ENCODE data around the gene C2orf92.
A peak's percentile ranks its signal among the peaks of the same experiment; 100 is the strongest.

The C2orf92 gene

DNA sequence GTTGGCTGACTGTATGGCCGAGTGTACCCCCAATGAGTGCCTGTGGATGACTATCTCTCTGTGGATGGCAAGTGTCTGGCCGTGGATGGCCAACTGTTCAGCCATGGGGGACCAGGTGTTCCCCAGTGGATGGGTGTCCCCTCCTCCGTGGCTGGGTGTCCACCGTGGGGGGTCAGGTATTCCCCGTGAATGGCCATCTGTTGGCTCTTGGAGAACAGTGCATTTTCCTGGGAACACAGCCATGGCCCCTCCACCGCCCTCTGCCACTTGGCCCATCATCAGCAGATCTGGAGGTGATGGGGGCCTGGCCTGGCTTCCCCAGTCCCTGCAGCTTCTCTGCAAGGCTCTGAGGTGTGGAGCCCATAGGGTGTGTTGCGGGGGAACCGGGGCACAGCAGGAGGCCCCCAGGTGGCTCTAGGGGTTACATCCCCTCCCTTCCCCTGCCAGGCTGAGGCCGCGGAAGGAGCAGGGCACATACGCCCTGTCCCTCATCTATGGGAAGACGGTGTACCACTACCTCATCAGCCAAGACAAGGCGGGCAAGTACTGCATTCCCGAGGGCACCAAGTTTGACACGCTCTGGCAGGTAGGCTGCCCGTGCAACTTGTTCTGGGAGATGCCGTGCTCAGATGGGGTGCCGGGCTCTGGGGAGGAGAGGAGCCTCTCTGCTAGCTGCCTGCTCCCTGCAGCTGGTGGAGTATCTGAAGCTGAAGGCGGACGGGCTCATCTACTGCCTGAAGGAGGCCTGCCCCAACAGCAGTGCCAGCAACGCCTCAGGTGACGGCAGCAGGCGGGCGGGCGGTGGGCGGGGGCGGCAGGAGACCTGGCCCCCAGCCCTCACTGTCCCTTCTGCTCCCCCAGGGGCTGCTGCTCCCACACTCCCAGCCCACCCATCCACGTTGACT is 63.2 kb downstream of the C2orf92 start:
- no peak for DNase-seq

GRCh38 chr2:97733341-97734035 is 64.0 kb downstream of the C2orf92 start:
- no peak for DNase-seq

DNA sequence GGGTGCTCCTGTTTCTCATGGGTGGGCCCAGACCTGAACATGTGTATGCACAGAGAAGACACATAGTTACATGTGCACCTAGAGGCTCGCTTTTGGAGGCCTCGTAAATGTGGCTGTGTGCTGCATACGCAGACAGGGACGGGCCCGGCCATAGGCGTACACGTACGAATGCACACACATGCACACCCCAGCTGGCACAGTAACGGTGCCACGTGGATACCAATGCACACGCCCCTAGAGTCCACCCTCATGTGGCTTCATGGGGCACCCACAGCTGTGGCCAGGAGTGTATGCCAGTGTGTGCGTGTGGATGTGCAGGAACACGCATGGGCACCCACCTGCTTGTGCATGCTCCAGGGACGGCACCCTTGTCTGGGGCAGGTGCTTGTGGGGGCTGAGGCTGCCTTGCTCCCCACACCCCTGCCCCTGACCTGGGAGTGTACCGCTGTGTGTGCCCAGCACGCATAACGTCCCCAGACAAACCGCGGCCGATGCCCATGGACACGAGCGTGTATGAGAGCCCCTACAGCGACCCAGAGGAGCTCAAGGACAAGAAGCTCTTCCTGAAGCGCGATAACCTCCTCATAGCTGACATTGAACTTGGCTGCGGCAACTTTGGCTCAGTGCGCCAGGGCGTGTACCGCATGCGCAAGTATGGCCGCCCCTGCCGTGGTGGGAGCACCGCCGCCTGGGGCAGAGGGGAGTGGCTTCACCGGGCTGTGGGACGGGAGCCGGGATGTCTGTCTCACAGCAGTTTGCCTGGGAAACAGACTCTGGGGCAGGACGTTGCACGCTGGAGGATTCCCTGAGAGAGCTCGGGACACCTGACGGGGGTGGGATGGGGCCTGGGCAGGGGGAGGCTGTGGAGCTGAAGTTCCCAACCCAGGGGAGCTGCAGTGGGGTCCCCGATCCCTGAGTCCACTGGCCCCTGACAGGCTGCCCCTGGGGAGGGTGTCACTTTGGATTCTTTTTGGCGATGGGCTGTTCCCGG is 64.8 kb downstream of the C2orf92 start:
- no peak for DNase-seq

DNA sequence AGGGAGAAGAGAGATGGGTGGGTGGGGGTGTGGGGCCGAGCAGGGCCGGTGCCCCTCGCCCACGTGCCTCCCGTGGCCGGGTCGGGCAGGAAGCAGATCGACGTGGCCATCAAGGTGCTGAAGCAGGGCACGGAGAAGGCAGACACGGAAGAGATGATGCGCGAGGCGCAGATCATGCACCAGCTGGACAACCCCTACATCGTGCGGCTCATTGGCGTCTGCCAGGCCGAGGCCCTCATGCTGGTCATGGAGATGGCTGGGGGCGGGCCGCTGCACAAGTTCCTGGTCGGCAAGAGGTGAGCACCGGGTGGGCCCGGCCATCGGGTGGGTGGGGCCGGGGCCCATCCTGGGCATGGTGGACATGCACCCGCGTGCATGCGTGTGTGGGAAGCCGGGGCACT is 65.6 kb downstream of the C2orf92 start:
- no peak for DNase-seq

GRCh38 chr2:97736185-97736584 is 66.7 kb downstream of the C2orf92 start:
- no peak for DNase-seq

DNA sequence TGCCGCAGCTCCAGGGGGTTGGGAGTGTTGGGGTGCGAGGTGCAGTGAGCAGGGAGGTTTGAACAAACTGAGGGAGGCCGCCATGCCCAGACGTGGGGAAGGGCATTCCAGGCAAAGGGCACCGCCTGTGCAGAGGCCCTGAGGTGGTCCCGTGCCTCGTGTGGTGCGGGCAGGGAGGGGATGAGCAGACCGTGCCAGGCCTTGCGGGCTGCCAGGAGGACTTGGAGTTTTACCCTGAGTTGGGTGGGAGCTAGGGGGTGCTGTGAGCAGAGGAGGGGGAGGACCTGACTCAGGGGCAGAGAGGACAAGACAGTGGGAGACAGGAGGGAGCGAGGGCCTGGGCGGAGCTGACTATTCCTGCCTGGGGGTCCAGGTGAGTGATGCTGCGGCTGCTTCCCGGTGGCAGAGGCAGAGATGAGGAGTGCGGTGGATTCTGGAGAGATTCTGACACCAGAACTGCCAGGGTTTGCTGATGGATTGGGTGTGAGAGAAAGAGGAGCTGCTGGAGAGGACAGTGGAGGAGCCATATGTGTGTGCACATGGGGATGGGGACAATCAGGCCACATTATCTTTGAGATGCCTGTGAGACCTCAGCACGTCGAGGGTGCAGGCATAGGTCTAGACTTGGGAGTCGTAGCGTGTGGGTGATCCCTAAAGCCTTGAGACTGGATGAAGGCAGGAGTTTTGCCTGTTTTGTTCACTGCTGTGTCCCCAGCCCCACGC is 67.3 kb downstream of the C2orf92 start:
- DNase-seq: no peak

GRCh38 chr2:97737421-97738178 is 68.1 kb downstream of the C2orf92 start:
- DNase-seq: no peak

- no peak for DNase-seq
These were observed 68.9 kb downstream of the C2orf92 start for GRCh38 chr2:97738179-97739019.

DNA sequence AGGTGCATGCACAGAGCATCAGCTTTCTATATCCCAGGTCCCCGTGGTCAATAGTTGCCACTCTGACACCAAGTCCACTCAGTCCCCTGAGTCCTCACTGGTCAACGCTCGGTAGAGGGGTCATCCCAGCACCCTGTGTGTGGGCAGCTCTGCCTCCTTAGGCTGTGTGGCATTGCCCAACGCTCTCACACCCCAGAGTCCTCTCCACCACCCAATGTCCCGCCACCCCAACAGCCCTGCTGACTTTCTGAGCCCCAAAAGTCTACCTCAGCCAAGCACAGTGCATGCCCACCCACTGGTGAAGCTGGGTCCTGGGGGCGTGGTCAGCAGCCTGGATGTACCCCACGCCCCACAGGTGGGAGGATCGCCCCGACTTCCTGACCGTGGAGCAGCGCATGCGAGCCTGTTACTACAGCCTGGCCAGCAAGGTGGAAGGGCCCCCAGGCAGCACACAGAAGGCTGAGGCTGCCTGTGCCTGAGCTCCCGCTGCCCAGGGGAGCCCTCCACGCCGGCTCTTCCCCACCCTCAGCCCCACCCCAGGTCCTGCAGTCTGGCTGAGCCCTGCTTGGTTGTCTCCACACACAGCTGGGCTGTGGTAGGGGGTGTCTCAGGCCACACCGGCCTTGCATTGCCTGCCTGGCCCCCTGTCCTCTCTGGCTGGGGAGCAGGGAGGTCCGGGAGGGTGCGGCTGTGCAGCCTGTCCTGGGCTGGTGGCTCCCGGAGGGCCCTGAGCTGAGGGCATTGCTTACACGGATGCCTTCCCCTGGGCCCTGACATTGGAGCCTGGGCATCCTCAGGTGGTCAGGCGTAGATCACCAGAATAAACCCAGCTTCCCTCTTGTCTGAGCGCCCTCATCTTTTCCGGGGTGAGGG is 69.7 kb downstream of the C2orf92 start:
- DNase-seq: no peak

DNA sequence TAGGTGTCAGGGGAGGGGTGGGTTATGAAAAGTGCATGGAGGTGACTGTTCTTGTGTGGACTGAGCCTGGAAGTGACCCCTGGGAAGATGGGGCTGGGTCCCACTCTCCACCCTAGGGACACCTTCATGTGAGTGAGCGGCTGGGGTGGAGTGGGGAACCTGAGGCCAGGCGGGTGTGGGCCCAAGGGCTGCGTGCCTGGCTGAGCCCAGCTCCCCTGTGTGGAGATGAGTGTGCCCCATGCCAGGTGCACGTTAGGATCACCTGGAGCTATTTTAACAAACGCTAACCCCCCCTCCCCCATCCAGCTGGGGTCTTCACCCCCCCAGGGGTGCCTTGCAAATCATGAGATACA is 70.4 kb downstream of the C2orf92 start:
- no peak for DNase-seq

DNA sequence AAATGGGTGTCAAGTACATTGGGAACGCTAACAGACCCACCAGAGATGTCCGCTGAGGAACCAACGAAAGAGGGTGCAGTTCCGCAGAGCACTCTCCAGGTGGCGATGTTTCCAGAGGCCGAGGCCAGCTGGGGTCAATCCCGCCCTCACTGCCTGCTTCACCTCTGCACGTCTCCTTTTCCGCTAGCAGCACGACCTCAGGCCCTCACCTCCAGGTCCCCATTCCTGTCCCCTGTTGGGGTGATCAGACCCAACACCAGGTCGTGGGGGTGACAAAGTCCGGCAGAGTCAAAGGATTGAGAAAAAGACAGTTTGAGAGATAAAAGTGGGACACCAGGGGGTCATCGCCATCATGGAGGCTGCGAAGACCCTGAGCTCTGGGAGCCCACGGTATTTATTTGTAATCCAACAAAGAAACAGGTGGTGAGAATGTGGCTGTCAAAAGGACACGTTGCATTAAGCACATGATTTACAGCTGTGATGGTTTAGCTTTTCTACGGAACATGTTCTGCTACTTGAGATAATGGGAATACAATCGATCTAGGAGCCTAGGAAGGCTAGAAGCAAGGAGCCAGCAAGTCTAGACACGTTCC is 71.2 kb downstream of the C2orf92 start:
- DNase-seq: peak; percentile 50 to 73 (median 67)

DNA sequence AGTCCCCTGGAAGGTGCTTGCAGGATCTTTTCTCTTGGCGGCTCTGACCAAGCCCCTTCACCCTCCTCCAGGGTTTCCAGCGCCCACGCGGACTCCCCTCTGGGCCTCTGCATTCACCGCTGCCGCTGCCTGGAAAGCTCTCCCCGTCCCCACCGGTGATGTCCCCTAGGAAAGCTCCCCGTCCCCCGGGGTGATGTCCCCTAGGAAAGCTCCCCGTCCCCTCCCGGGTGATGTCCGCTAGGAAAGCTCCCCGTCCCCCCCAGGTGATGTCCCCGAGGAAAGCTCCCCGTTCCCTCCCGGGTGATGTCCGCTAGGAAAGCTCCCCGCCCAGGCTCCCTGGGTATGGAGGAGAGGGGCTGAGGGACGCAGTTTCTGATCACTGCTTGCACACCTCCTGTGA is 71.7 kb downstream of the C2orf92 start:
- no peak for DNase-seq

- no peak for DNase-seq
These were observed 72.2 kb downstream of the C2orf92 start for GRCh38 chr2:97741686-97742085.

- DNase-seq: peak in 1 of 3 donors; percentile 7
These were observed 72.9 kb downstream of the C2orf92 start for GRCh38 chr2:97742381-97742847.

- no peak for DNase-seq
These were observed 74.4 kb downstream of the C2orf92 start for GRCh38 chr2:97743913-97744312.

GRCh38 chr2:97745474-97746174 is 76.1 kb downstream of the C2orf92 start:
- no peak for DNase-seq

GRCh38 chr2:97747285-97747684 is 77.8 kb downstream of the C2orf92 start:
- DNase-seq: no peak

DNA sequence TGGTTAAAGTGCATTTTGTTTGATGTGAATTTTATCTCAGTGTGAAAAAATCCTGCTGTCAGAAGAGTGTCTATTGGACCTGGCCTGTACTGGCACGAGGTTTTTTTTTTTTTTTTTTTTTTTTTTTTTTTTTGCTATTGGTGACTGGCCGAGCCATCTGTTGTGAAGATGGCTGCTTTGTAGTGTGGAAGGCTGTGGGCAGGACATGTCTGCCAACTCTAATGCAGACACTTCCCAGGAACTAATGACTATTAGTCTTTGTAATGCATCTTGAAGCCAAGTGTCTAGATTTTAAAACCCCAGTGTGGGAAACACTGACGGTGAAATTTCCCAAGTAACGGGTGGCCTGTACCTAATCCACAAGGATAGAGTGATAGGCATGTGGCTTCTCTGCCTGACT is 78.2 kb downstream of the C2orf92 start:
- DNase-seq: no peak

Data from suppressor macrophage treated with lipopolysaccharide for 1 hour (primary cell).